Thyroid gland (tissue), 4 donors: ENCODE data around the gene TIAM1. TPM values are rescaled to one million over a fixed set of nuclear protein-coding genes. Genes with fewer than 3 reads are reported as not detected.

ENCODE experiments used
- DNase-seq, 2 donors: peaks; one replicate each; pipeline ENCODE4 v3.0.0-alpha.2; 2019
- H3K27ac ChIP-seq, 3 donors: fragments of 200-600 bp; sonication (generic); 1 replicate in 2 of 3; 2 replicates in 1 of 3; pipeline ENCODE4 v1.5.1; 2016 to 2019; ENCODE audit warnings: mild to moderate bottlenecking in 1 of 3, moderate library complexity in 1 of 3
- H3K27me3 ChIP-seq: fragments of 200-600 bp; sonication (generic); one replicate; pipeline ENCODE4 v1.5.1; 2019
- H3K36me3 ChIP-seq, 2 donors: fragments of 200-600 bp; sonication (generic); one replicate each; pipeline ENCODE4 v1.5.1; 2016 to 2019
- H3K4me1 ChIP-seq, 2 donors: fragments of 200-600 bp; sonication (generic); one replicate each; pipeline ENCODE4 v1.5.1; 2017 to 2019
- H3K4me3 ChIP-seq, 3 donors: fragments of 200-600 bp; sonication (generic); replicated peaks in 1 of 3; 1 replicate in 2 of 3; 2 replicates in 1 of 3; pipeline ENCODE4 v1.5.1; 2016; ENCODE audit warnings: mild to moderate bottlenecking in 1 of 3
- H3K9me3 ChIP-seq: fragments of 200-600 bp; sonication (generic); one replicate; pipeline ENCODE4 v1.5.1; 2017
- CTCF ChIP-seq, 6 experiments: fragments of 200-600 bp in 3 of 6; fragments of 450-650 bp in 3 of 6; sonication (generic) in 3 of 6; IDR thresholded peaks; one replicate each; pipeline ENCODE4 v1.5.1; 2016 to 2019; ENCODE audit warnings: antibody characterized with exemption in 6 of 6, mild to moderate bottlenecking in 2 of 6, inconsistent platforms in 1 of 6, moderate library complexity in 1 of 6
- POLR2A ChIP-seq, 2 donors: fragments of 450-650 bp; IDR thresholded peaks; one replicate each; pipeline ENCODE4 v1.6.1; 2017; ENCODE audit warnings: antibody characterized with exemption in 2 of 2, mild to moderate bottlenecking in 2 of 2, moderate library complexity in 1 of 2
- WGBS, 2 donors: methylation state at CpG; one replicate each; pipeline ENCODE4 v1.1.5; 2017; 5-methylcytosine and 5-hydroxymethylcytosine counted together
- intact Hi-C: fragments of 100-400 bp; cut with DNase I; formaldehyde crosslinking; loops from one replicate; pipeline ENCODE4 v1.15.1; 2023
- total RNA-seq, 4 donors: library from RNA; depleted of rRNA; stranded (reverse); fragments of >200 nt; gene quantifications; one replicate each; pipeline ENCODE4 v1.2.3, GENCODE V29; 2016

TIAM1 gene
- total RNA-seq, 4 donors from 2014 or later: 2.2 to 6.7 (median 2.4) TPM

GRCh38 chr21:31218830-31219608 is 125.0 kb downstream of the TIAM1 start:
- Histone ChIP-seq H3K4me3 (no peak overlapping the region), H3K9me3 (no peaks in the 10 kb centered on the region), H3K27ac (no peak overlapping the region), H3K36me3 (no peaks in the 10 kb centered on the region), H3K4me1 (no peaks in the 10 kb centered on the region), H3K27me3 (no peaks in the 10 kb centered on the region)
- intact Hi-C loops: no loop called here
- 21 to 23% methylated on average over 12 of the region's 12 CpGs for WGBS, 2 donors
- TF ChIP-seq POLR2A (IDR thresholded peaks at IDR 0.05) (no peak), CTCF (IDR thresholded peaks at IDR 0.05) (no peak)
- DNase-seq: peak; percentile 3 to 16

- H3K36me3 ChIP-seq: no peaks in the 10 kb centered on the region
- TF ChIP-seq CTCF (IDR thresholded peaks at IDR 0.05) (no peak), POLR2A (IDR thresholded peaks at IDR 0.05) (no peak)
- intact Hi-C loops: no loop called here
- no peaks in the 10 kb centered on the region for H3K27me3 ChIP-seq
- H3K27ac ChIP-seq: no peak overlapping the region
- no peaks in the 10 kb centered on the region for H3K9me3 ChIP-seq
- DNase-seq: no peak
- H3K4me1 ChIP-seq: no peaks in the 10 kb centered on the region
- 95 to 96% methylated on average over 10 of the region's 10 CpGs for WGBS, 2 donors
- no peak overlapping the region for H3K4me3 ChIP-seq
Measured at GRCh38 chr21:31216206-31216605, 127.9 kb downstream of the TIAM1 start.

GRCh38 chr21:31213787-31214186 is 130.3 kb downstream of the TIAM1 start:
- no peaks in the 10 kb centered on the region for H3K9me3 ChIP-seq
- intact Hi-C loops: no loop called here
- H3K4me3 ChIP-seq: no peak overlapping the region
- no peaks in the 10 kb centered on the region for H3K36me3 ChIP-seq
- no peak overlapping the region for H3K27ac ChIP-seq
- no peaks in the 10 kb centered on the region for H3K4me1 ChIP-seq
- no peak for DNase-seq
- no peaks in the 10 kb centered on the region for H3K27me3 ChIP-seq
- 90 to 94% methylated on average over 2 of the region's 2 CpGs for WGBS, 2 donors
- TF ChIP-seq CTCF (IDR thresholded peaks at IDR 0.05) (no peak), POLR2A (IDR thresholded peaks at IDR 0.05) (no peak)

- Histone ChIP-seq H3K27ac (no peak overlapping the region), H3K4me3 (no peak overlapping the region), H3K27me3 (no peaks in the 10 kb centered on the region), H3K9me3 (no peaks in the 10 kb centered on the region), H3K4me1 (no peaks in the 10 kb centered on the region), H3K36me3 (no peaks in the 10 kb centered on the region)
- intact Hi-C loops: no loop called here
- 96 to 98% methylated on average over 2 of the region's 2 CpGs for WGBS, 2 donors
- TF ChIP-seq CTCF (IDR thresholded peaks at IDR 0.05): no peak
- TF ChIP-seq POLR2A (IDR thresholded peaks at IDR 0.05): no peak
- DNase-seq: no peak
Measured at GRCh38 chr21:31211836-31212235, 132.2 kb downstream of the TIAM1 start.

- intact Hi-C loops: no loop called here
- 100% methylated on average over 1 of the region's 1 CpG for WGBS, 2 donors
- H3K9me3 ChIP-seq: no peaks in the 10 kb centered on the region
Measured at GRCh38 chr21:31205412-31205811, 138.6 kb downstream of the TIAM1 start.

More at GRCh38 chr21:31205412-31205811, 138.6 kb downstream of the TIAM1 start:
- H3K27ac ChIP-seq: no peak overlapping the region
- H3K27me3 ChIP-seq: no peaks in the 10 kb centered on the region
- H3K4me1 ChIP-seq: peaks cover 0 to 13% of the 10 kb centered on the region in 2 donors
- no peak for DNase-seq
- TF ChIP-seq CTCF (IDR thresholded peaks at IDR 0.05) (no peak), POLR2A (IDR thresholded peaks at IDR 0.05) (no peak)
- H3K4me3 ChIP-seq: no peak overlapping the region
- no peaks in the 10 kb centered on the region for H3K36me3 ChIP-seq
